Measurements from ENCODE around the gene ANO2.

Gene ANO2

DNA sequence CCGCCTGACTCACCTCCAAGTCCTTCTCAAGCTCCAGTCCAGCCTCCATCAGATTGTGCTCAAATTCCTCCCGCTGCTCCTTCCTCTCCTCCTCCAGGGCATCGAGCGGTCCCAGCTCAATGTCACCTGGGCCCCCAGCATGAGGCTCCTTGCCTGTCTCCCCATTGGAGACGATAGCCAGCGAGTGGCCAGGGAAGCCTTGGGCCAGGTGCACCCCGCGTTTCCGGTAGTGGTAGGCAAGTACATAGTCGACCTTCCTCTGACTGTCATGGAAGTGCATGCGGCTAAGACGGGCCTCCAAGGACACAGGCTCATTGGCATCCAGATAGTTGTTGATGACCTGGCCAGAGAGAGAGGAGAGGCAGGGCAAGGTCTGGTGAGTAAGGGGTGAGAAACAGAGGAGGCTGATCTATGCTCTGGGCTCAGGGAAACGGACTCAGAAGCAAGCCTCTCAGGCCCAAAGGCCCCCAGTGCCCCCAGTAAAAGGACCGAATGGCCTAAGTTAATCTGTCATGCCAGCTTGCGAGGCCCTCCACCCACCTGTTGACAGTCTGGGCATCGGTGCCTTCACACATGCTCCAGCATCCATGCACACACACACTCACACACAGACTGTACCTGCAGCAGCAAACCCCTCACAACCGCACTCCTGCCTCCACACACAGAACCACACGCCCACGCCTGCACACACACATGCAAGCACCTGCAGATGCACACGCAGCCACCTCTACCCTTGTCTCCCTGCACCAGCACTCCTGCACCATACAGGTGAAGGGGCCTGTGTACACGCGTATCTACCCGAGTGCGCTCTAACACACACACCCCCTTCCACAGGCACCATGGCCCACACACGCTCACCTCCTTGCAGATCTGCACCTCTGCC, 23.8 kb downstream of the ANO2 start:
- no peak for DNase-seq (ENCODE audit: low read depth, low spot score)

DNA sequence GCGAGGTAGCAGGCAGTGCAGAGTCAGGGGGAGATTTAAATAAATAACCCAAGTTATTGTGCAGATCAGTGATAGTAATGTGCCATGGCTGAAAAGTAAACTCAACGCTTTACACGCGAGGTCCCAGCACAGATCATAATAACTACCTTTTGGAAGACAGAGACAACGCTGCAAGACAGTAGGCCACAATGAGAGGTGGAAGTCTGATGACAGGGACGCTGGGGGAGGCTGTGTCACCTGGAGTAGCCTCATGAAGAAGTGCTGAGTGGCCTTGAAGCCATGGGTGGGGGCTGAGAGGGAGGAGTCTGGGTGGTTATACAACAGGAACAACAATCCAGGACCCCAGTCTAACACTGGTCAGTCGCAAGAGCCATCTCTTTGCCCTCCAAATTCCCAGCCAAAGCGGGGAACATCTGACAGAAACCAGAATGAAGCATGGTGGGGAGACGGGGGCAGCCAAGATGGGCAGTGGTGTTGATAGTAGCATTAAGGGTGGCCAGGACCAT, 28.2 kb downstream of the ANO2 start:
- no peak for DNase-seq (ENCODE audit: low read depth, low spot score)

DNA sequence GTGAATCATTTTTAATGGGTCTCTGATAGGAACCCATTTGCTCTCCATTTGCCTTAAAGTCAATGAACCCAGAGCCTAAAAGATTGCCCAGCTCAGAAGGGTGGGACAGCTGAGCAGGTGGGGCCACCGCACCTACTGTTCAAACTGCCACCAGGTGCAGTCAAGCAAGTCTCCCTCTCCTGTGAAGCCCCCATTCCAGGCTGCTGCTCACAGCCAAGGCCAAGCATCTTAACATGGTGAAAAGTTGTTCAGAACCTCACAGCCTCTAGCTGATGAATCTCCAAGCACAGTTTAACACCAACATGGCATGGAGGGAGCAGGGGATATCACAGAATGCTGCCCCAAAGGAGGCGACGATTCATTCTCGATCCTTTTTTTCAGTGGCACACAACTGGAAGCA, 29.5 kb downstream of the ANO2 start:
- DNase-seq (ENCODE audit: low read depth, low spot score) = no peak

DNA sequence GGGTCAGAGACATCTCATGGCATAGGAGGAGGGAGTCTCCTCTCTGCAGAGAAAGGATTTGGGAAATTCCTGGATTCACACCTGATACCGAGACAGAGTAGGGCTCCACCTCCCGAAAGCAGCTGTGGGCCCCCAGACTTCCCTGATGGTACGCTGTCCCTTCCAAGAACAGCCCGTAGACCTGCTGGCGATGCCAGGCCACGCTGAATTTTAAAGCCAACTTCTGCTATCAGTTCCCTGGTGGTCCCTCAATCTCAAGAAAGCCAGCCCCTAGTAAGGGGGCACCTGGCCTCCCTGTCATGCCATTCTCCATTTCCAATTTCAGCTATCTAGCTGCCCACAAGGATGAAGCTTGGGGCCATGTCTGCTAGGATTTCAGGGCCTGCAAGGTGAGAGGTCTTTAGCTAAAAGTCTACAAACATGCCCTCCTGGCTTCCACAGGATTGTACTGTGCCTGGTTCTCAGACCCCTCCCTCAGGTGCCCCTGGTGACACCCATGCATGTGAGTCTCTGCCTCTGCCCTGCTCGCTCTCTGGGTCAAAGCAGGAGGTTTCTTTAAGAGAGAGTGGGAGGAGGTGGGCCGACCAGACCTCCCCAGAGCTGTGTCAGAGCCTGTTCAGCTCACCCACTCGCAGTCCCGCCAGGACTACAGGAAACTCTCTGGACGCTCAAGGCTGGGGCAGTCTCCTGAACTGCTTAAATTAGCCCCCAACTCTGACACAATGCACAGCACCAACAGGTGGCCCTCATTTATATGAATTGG, 30.5 kb downstream of the ANO2 start:
- no peak for DNase-seq (ENCODE audit: low read depth, low spot score)

DNA sequence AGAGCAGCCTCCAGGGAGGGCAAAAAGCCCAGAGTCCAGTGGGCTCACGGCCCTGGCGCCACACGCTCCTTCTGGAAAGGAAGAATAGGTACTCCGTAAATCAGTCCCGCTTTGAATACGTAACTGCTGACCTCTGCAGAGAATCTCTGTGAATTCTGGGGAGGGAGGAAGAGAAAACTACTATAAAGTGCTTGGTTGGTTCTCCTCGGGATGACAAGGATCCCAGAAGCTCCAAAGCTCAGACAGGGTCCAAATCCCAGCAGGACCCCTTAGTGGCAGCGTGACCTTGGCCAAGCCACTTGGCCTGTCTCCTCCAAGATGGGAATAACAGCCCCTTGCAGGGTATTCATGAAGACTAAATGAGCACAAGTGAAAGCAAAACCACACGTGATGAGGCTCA, 31.7 kb downstream of the ANO2 start:
- DNase-seq (ENCODE audit: low read depth, low spot score) = no peak

DNA sequence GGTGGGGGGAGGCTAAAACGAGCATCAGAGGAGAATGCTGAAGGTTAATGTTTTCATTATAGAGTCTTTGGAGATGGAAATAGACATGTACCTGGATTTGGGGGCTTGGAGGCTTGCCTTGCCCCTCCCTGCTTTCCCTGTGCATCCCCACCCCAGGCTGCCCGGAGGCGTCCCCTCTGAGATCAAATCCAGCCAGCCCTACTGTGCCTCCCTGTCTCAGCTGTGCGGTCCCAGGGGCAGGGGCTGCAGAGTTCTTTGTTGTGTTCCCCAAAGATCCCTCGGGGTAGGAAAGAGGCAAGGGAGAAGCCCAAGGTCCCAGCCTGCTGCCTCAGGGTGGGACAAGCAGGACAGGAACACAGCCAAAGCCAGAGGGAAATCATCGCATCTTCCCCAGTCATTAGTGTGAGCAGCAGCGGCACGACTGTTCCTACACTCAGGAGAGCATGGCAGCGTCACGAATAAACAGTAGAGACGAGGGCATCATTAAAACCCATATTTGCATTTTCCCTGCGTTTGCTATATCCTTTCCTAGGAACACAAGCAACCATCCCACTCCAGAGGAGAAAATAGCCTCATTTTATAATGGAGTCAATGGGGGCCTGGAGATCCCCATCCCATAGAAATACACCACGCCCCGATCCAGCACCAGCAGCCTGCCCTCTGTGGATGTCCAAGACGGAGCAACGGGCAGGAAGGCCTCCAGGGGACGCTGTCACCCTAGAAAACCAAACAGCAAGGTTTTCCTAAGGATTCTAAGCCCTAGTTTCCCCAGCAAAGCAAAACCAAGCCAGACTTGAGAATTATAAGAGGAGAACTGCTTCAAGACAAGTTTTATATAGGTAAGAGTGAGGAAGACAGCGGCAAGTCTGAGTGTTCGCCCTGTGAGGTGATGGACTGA, 32.4 kb downstream of the ANO2 start:
- peak; percentile 35 for DNase-seq (ENCODE audit: low read depth, low spot score)

DNA sequence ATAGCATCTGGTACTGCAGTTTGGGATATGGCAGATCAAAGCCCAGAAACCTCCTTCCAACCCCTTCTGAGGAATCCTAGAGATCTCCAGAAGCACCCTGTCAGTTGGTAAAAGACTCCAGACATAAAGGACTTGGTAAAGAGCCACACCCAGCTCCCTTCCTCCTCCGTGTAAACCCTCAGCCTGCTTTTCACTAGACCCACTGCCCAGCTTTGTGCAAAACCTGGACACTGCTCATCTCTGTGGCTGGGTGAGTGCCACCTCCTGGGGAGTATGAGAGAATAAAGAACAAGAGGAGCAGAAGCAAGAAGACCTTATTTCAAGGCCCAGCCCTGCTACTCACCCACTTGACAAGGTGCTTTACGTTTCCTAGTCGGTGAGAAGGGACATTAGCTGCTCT, 33.0 kb downstream of the ANO2 start:
- no peak for DNase-seq (ENCODE audit: low read depth, low spot score)

DNA sequence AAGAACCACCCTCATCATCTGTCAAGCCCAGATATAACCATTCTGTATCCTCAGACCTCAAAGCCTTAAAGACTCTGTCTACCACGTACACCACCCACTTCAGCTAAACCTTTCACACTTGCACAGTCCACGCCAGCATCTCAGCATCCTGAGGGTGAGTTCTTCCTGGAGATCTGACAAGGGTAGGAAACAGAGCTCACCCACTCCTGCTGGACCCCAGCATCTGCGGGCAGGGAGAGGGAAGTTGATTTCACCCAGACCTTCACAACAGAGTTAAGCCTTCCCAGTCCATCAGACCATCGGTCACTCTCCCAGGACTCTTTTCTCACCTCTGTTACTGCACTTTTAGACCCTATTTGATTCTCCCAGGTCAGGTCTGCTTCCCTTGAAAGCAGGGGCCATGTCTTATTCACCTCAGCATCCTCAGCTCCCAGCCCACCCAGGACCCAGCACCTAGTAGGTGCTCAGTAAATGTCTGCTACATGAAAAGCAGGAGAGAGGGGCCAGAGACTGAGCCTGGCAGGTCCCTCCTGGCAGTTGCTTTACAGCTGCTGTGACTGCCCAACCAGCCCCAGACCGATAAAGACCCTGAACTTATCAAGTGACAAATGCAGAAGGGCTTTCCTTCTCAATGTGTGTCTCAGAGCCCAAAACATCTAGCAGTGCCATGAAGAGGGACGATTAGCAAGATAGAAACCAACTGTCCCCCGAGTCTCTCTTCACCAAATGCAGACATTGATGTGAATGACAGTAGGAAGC, 34.1 kb downstream of the ANO2 start:
- DNase-seq (ENCODE audit: low read depth, low spot score) = no peak

DNA sequence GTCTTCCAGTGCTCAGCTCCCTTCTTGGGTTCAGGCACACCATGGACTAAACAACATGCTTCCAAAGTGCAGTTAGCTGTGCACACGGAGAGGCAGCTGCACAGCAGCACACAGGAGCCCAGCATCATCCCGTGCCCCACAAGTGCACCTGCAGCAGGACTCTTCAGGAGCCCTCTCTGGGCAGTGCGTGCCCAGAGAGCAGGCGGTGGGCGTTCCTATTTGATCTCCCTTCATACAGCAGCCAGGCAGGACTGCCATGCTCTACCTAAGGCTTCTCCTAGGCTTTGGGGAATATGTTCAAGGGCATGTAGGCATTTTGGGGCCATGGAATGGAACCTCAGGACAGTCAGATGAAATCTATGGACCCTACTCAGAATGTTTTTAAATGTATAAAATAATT, 35.5 kb downstream of the ANO2 start:
- no peak for DNase-seq (ENCODE audit: low read depth, low spot score)

DNA sequence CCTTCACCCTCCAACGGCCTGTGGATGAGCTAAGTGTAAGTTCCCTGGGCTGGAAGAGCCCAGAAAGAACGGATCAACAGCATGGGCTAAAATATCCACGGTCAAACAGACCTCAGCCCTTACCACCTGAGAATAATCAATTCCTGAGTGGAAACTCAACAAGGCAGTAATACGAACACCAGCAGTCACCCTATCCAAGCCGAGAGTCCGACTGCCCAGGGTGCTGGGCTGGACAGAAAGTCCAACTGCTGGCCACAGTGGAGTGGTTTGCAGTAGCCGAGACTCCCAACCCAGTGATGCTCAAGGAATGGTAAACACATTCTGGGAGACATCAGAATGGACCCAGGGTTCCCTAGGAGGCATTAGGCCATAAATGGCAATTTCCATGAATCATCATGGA, 36.8 kb downstream of the ANO2 start:
- no peak for DNase-seq (ENCODE audit: low read depth, low spot score)

DNA sequence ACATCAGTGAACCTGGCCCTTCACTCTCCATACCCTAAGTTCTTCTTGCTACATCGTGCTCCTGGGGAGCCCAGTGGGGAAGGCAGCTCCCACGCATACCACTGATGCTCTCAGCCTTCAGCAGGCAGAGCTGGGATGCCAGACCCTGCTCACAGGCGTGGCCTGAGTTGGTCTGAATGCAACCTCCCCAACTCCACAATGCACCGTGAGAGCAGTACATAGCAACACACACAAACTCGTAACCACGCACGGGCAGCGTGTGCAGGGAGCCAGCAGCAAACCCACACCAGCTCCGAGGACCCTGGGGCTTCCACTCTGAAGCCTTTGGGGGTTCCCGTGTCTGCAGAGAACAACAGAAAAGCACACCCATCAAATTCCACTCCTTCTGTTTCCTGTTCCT, 37.3 kb downstream of the ANO2 start:
- DNase-seq (ENCODE audit: low read depth, low spot score) = no peak

DNA sequence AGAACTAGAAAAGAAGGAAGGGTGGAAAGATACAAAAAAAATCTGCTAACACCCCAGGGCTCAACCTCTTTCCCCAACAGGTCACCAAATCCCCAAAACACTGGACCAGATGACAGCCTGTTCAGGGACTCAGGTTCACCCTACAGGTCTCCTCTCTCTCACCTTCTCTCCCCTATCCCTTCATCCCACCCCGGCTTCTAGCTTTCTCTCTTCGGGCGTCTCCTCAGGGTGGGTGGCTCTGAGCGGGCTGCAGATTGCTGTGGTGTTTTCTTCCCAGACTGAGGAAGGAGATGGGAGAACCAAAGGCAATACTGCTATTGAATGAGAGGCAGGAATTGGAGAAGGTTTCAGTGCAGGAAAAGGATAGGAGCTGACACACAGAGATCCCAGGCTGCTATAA, 39.3 kb downstream of the ANO2 start:
- DNase-seq (ENCODE audit: low read depth, low spot score) = no peak

DNA sequence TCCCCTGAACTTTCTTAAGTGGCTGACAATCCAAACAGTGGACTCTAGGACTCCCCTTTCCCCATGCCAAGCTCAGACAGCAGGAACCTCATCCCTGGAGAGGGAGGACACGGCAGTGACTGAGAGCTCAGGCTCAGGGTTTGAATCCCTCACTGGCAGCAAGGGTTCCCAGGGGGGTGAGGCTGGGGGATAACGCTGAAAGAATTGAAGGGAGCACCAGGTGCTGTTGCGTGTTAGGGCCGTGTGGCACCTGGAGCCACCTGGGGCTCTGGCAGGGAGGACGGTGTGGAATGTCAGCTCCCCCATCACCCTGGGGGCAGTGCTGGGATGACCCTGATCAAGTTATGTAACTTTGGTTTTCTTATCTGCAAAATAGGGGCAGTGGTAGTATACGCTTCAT, 40.1 kb downstream of the ANO2 start:
- no peak for DNase-seq (ENCODE audit: low read depth, low spot score)

DNA sequence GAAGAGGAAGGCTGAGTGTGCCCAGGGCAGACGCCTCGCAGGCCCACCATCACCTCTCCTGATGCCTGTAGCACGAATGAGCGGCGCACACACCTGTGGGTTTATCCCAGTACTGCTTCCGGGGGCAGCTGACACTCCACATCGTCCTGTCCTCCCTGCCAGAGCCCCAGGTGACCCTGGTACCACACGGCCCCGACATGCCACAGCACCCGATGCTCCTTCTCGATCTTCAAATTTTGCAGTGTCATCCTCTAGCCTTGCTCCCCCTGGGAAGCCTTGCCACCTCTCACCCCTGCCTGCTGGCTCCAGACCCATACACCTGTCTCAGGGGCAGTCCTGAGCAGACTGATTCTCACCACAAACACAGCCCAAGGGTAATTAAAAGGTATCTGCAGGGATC, 40.6 kb downstream of the ANO2 start:
- no peak for DNase-seq (ENCODE audit: low read depth, low spot score)

DNA sequence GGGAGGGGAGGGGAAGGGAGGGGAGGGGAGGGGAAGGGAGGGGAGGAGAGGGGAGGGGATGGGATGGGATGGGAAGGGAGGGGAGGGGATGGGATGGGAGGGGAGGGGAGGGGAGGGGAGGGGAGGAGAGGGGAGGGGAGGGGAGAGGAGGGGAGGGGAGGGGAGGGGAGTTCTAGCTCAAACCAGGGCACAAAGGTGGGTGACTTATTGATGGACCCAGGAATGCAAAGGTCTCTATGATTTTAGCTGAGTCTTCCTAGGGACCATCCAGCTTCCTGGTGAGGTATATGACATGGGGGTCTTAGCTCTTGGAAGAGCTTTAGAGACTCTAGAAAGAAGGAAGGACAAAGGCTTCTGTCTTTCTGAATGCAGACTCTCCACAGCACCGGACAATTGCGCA, 42.3 kb downstream of the ANO2 start:
- DNase-seq (ENCODE audit: low read depth, low spot score) = no peak

DNA sequence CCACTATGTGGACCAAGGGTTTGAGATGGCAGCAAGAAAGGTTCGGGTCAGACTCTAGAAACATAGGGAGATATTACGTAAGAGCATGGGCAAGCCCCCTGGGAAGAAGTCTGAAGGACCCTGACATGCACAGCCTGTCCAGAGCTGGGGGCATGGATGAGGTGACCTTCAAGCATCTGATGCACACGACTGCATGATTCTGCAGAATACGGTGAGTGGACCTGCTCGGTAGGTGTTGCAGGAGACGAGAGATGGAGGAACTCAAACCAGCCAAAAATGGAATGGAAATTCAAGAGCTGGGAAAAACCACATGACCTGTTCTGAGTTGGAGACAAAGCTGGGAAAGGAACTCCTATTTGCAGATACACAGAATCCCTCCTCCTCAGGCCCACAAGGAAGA, 43.6 kb downstream of the ANO2 start:
- no peak for DNase-seq (ENCODE audit: low read depth, low spot score)

DNA sequence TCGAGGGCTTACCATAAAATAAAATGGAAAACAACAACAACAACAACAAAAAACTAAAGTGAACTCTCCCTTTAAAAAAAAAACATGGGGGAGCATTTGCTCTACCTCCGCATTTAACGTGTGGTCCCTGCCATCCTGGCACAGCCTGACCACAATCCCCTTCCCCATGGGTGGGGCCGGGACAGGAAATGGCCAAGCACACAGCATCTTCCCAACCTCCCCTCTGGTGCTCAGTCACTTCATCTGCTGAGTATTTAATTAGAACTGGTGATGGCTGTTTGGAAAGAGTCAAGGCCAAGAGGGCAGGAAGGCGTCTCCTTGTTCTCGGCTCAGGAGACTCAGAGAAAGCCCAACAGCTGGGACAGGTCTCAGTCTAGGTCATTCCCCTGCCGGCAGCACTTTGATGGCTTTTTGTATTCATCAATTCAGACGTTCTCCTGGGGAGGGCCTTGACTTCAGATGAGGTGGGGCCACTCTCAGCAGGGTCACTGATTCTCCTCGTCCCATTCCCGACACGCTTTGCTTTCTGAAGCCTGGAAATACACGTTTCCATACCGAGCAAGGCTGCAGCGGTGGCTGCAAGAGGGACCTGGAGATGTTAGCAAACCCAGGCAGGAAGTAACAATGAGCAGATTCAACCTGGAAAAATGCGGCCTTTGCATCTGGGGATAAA, 44.4 kb downstream of the ANO2 start:
- DNase-seq (ENCODE audit: low read depth, low spot score) = no peak

DNA sequence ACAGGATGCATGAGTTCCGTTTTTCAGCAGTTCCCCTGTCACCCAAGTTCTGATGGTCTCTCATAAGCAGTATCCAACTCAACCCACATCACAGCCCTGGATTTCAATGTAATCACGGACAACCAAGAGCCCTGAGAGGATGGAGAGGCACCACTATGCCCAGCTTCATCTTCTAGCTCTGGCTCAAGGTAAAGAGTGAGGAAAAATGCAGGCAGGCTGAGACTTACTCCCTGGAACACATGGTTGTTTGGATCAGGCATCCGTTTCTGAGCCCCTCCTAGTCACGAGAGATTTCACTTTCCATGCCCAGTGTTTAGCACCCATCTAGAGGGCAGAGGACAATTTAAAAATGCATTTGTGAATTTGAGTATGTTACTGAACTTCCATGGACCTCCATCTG, 45.0 kb downstream of the ANO2 start:
- DNase-seq (ENCODE audit: low read depth, low spot score) = no peak

DNA sequence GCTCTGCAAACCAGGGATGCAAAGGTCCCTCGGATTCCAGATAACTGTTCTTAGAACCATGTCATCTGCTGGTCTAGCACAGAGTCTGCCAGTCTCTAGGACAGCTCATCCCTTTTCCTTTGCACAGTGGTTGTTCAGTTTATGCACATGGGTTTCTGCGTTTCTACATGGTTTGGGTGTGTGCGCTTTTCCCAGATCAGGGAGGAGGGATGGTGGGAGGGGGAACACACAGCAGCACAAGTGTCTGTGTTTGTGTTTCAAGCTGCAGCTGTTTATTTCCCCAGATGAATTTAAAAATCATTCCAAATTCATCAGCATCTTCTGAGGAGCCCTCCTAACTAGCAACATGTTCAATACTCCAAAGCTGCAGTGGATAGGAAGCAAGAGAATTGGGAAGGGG, 45.4 kb downstream of the ANO2 start:
- DNase-seq (ENCODE audit: low read depth, low spot score) = no peak

DNA sequence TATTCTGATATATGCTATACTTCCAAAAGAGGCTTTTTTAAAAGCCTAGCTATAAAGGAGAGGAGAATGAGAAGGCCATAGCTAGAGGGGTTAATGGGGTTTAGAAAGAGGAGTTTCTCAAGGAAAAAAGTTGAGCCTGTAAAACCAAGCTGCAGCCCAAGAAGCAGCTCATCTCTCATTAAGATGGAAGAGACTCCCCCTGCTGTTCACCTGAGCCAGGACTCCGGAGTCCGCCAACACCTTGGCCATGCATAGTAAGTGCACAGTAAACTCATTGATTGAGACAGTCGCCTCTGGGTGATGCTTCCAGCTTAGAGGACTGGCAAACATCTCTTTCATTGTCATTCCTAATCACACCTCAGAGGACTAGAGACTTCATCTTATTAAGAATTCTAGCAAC, 46.2 kb downstream of the ANO2 start:
- peak; percentile 30 for DNase-seq (ENCODE audit: low read depth, low spot score)

Measured in iPS DF 19.7 (cell line).